NB4 (cell line): ENCODE results near the gene ADAMTSL5.

Experiments used
- MYC ChIP-seq: IDR thresholded peaks from 2 replicates; pipeline ENCODE4 v1.6.1; 2011; ENCODE audit warnings: low read depth, low read length
- POLR2A ChIP-seq: IDR thresholded peaks from 2 replicates; pipeline ENCODE4 v1.6.1; 2011; ENCODE audit warnings: mild to moderate bottlenecking; ENCODE audit not compliant: insufficient read length; ENCODE audit errors: extremely low read depth
- TF ChIP-seq, protein P1 (sequence below): IDR thresholded peaks from one replicate; pipeline ENCODE4 v1.5.1; 2012; ENCODE audit warnings: low read depth, low read length
- TF ChIP-seq, protein P2 (sequence below): IDR thresholded peaks from 2 replicates; pipeline ENCODE4 v1.6.1; 2011; ENCODE audit warnings: low read depth, low read length

DNA sequence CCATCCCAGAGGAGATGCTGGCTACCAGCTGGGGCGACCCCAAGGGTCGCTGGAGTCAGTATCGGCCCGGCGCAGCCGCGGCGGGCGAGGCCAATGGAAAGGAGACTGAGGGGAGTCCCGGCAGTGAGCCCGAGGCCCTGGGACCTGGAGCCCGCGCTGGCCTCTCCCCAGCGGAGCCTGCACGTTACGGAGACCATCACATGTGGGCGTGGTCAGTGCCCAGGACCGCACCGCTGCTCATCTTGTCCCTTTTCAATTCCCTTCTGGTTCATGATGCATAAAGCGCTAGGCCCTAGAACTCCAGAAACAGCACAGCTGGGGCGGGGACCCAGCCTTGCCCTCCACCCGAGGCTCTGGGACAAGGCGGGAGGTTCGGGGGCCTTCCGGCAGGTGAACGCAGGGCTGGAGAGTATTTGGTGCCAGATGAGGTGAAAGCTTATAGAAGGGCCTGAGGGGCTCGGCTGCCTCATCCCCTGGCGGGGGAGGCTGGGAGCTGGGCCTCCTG, 41.8 kb downstream of the ADAMTSL5 start:
- TF ChIP-seq, protein P1, sequence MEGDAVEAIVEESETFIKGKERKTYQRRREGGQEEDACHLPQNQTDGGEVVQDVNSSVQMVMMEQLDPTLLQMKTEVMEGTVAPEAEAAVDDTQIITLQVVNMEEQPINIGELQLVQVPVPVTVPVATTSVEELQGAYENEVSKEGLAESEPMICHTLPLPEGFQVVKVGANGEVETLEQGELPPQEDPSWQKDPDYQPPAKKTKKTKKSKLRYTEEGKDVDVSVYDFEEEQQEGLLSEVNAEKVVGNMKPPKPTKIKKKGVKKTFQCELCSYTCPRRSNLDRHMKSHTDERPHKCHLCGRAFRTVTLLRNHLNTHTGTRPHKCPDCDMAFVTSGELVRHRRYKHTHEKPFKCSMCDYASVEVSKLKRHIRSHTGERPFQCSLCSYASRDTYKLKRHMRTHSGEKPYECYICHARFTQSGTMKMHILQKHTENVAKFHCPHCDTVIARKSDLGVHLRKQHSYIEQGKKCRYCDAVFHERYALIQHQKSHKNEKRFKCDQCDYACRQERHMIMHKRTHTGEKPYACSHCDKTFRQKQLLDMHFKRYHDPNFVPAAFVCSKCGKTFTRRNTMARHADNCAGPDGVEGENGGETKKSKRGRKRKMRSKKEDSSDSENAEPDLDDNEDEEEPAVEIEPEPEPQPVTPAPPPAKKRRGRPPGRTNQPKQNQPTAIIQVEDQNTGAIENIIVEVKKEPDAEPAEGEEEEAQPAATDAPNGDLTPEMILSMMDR: no peak
- no peak for TF ChIP-seq POLR2A
- TF ChIP-seq MYC: no peak
- TF ChIP-seq, protein P2, sequence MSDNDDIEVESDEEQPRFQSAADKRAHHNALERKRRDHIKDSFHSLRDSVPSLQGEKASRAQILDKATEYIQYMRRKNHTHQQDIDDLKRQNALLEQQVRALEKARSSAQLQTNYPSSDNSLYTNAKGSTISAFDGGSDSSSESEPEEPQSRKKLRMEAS: no peak
